SK-N-MC (cell line): Measurements from ENCODE around the gene HOXA11.

Experiments
- DNase-seq: peaks from one replicate; pipeline ENCODE4 v3.0.0-alpha.2; 2011; ENCODE audit warnings: low read depth, low spot score
- H3K27ac ChIP-seq: fragments of 200-600 bp; sonication (generic); 2 replicates; pipeline ENCODE4 v1.5.1; 2016; ENCODE audit warnings: mixed run types
- H3K36me3 ChIP-seq: fragments of 200-600 bp; sonication (generic); 2 replicates; pipeline ENCODE4 v1.6.1; 2017; ENCODE audit warnings: antibody characterized with exemption, low read length, mixed read lengths; ENCODE audit not compliant: insufficient read depth
- H3K4me3 ChIP-seq: fragments of 200-600 bp; sonication (generic); 2 replicates; pipeline ENCODE4 v1.5.1; 2016
- H3K9ac ChIP-seq: fragments of 200-600 bp; sonication (generic); 2 replicates; pipeline ENCODE4 v1.8.0; 2017; ENCODE audit warnings: mixed run types, mixed read lengths; ENCODE audit not compliant: insufficient read length
- H3K9me3 ChIP-seq: fragments of 200-600 bp; sonication (generic); 2 replicates; pipeline ENCODE4 v1.6.1; 2017; ENCODE audit warnings: low read depth, mild to moderate bottlenecking, antibody characterized with exemption, low read length, moderate library complexity, mixed read lengths
- EZH2 ChIP-seq: fragments of 200-600 bp; sonication (generic); IDR thresholded peaks from one replicate; pipeline ENCODE4 v1.6.1; 2017; ENCODE audit warnings: antibody characterized with exemption
- FOXP2 ChIP-seq: optimal IDR thresholded peaks from 2 replicates; pipeline ENCODE3; 2011; ENCODE audit warnings: mild to moderate bottlenecking, moderate library complexity; ENCODE audit not compliant: insufficient read depth; ENCODE audit errors: extremely low read length, control extremely low read depth
- POLR2AphosphoS5 ChIP-seq: IDR thresholded peaks from 2 replicates; pipeline ENCODE4 v1.6.1; 2012; ENCODE audit warnings: mild to moderate bottlenecking, low read depth, low read length, borderline replicate concordance

The HOXA11 gene

DNA sequence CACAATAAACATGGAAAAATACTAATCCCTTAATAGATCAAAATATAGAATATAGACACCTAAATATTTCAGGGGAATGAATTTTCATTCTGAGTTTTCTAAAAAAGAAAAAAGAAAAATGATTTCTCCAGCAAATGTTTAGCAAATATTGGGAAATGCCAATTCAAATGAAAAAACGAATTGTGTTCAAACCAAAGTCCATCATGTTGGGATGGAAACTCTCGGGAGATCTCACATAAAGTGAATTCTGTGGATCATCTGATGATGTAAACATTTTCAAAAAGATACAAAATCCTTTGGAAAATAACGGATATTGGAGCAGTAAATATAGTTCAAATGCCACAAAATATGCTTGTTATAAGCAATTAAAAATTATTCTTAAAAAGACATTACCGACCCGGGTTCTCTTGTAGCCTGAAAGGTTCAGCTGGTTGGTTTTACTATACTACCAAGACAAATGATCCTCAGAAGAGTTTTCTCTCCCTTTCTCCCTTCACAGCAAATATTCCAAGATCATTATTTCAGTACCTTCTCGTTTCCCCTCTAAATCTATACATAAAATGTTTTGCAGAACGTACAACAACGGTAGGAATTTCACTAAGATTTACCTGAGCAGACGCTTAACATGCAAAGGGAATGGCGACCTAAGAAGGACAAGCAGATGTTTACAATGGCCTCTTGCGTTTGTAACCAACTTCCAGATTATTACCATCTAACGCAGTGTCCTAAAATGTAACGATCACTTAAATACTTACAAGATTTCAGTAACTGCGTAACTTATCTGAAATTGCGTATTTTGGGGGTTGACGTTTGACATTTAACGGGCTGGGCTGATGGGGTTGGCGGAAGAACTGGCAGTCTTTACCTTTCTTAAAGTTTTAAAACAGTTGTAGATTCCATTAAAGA is 12.4 kb upstream of the HOXA11 start:
- Histone ChIP-seq H3K9me3 (no peaks in the 10 kb centered on the region), H3K27ac (no peak overlapping the region), H3K4me3 (no peak overlapping the region), H3K36me3 (no peaks in the 10 kb centered on the region), H3K9ac (no peak overlapping the region)
- TF ChIP-seq EZH2 (no peak), FOXP2 (no peak), POLR2AphosphoS5 (no peak)
- no peak for DNase-seq

DNA sequence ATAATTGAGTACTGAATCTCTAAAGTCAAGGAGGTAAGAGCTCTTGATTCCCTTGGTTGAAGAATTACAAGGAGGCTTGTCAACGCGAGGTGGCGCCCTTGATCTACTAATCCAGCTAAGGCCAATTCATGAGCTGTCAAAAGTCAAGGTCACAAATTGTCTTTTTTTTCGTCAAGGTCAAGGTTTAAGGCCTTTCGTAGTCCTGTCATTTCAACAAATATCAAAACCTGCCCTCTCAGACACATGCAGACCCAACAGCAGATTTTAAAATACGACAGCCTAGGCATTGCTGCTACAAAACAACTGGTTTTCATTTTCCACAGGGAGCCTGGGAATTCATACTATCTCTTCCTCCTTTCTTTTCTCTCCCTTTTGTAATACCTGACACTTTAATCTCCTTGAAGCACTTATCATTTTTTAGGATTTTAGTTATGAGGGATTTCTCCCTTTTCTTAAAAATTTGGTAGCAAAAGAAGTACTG is 11.3 kb upstream of the HOXA11 start:
- Histone ChIP-seq H3K27ac (no peak overlapping the region), H3K4me3 (no peak overlapping the region), H3K9me3 (no peaks in the 10 kb centered on the region), H3K36me3 (no peaks in the 10 kb centered on the region), H3K9ac (no peak overlapping the region)
- TF ChIP-seq POLR2AphosphoS5 (no peak), FOXP2 (no peak), EZH2 (no peak)
- peak; percentile 69 for DNase-seq

GRCh38 chr7:27194686-27195379 is 9.8 kb upstream of the HOXA11 start:
- DNase-seq, result no peak
- Histone ChIP-seq H3K27ac (no peak overlapping the region), H3K9me3 (no peaks in the 10 kb centered on the region), H3K36me3 (no peaks in the 10 kb centered on the region), H3K4me3 (no peak overlapping the region), H3K9ac (no peak overlapping the region)
- TF ChIP-seq FOXP2, result no peak
- TF ChIP-seq POLR2AphosphoS5, result no peak
- no peak for TF ChIP-seq EZH2

DNA sequence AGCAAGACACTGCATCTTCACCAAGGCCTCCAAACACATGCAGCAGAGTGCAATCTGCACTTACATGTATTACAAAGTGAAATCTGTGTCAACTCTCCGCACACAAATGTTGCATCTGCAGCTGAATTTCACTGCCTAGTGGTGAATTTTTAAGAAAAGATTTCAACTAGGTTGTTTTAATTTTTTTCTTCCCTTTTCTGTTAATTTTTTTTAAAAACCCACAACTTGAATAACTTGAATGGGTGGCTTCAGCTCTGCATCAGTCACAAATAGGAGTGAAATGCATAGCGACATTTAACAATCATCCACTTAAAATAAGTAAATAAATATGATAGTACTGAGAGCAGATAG is 8.9 kb upstream of the HOXA11 start:
- Histone ChIP-seq H3K4me3 (no peak overlapping the region), H3K9me3 (no peaks in the 10 kb centered on the region), H3K36me3 (no peaks in the 10 kb centered on the region), H3K9ac (no peak overlapping the region), H3K27ac (no peak overlapping the region)
- no peak for TF ChIP-seq EZH2
- TF ChIP-seq FOXP2, result no peak
- no peak for TF ChIP-seq POLR2AphosphoS5
- no peak for DNase-seq

DNA sequence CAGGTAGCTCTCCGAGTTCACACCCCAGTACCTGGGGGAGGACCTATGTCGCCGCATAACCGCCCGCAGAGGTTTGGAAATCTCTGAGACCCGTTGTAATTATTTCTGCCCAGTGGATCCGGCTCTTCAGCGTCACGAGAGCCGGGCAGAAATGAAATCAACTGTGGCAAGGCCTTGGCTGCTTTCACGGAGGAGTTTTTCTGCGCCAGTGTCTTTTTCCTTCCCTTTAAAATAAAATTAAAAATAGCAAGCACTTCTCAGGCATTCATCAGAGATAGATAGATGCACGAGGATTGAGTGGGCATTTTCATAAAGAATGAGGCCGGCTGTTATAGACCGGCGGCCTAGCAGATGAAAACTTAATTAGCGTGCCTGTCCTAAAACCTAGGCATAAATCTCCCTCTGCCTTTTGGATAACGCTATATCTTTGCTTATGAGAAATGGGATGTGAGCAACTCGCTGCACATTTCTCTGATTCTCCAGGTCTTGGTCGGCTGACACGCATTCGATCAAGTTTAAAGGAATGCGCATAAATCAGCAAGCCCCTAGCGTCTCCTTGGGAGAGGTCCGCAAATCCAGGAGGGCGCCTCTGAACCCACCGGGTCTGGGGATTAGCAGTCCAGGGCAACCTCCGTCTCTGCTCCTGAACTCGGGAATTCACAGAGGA is 8.4 kb upstream of the HOXA11 start:
- Histone ChIP-seq H3K27ac (no peak overlapping the region), H3K36me3 (no peaks in the 10 kb centered on the region), H3K9me3 (no peaks in the 10 kb centered on the region), H3K4me3 (no peak overlapping the region), H3K9ac (no peak overlapping the region)
- TF ChIP-seq EZH2, result no peak
- TF ChIP-seq POLR2AphosphoS5, result no peak
- TF ChIP-seq FOXP2, result no peak
- no peak for DNase-seq

GRCh38 chr7:27192546-27193334 is 7.7 kb upstream of the HOXA11 start:
- H3K36me3 ChIP-seq, result no peaks in the 10 kb centered on the region
- H3K4me3 ChIP-seq, result no peak overlapping the region
- no peak for DNase-seq
- H3K27ac ChIP-seq, result no peak overlapping the region
- no peak for TF ChIP-seq FOXP2
- no peak for TF ChIP-seq EZH2
- no peak for TF ChIP-seq POLR2AphosphoS5
- H3K9me3 ChIP-seq, result no peaks in the 10 kb centered on the region
- no peak overlapping the region for H3K9ac ChIP-seq

- Histone ChIP-seq H3K4me3 (no peak overlapping the region), H3K9me3 (no peaks in the 10 kb centered on the region), H3K27ac (no peak overlapping the region), H3K9ac (no peak overlapping the region), H3K36me3 (no peaks in the 10 kb centered on the region)
- no peak for DNase-seq
- TF ChIP-seq POLR2AphosphoS5, result no peak
- no peak for TF ChIP-seq EZH2
- TF ChIP-seq FOXP2, result no peak
Observed at GRCh38 chr7:27191833-27192545, 7.0 kb upstream of the HOXA11 start.
